Measurements from ENCODE around the gene HYCC1.
"Not testable (repeated sequence)": the region's sequence is repeated elsewhere in the genome, so short reads cannot be mapped to it uniquely, and the experiment has no call there.

HYCC1 gene

GRCh38 chr7:22979861-22980260 is 34.1 kb downstream of the HYCC1 start:
- Histone ChIP-seq H3K36me3 (ENCODE audit: control insufficient read depth, insufficient read depth, low read length) (no peaks in the 10 kb centered on the region), H3K4me3 (ENCODE audit: low read depth, low read length) (no peak overlapping the region), H3K9ac (no peak overlapping the region), H3K27ac (no peak overlapping the region), H3K4me1 (no peaks in the 10 kb centered on the region), H3K79me2 (no peaks in the 10 kb centered on the region), H3K9me3 (ENCODE audit: control insufficient read depth, low read length) (no peaks in the 10 kb centered on the region), H3K4me2 (ENCODE audit: low read length) (no peak overlapping the region), H2AFZ (no peak overlapping the region), H3K27me3 (ENCODE audit: control insufficient read depth, insufficient read depth, low read length) (no peaks in the 10 kb centered on the region)
- no peak for TF ChIP-seq CTCF (IDR thresholded peaks at IDR 0.05)

- Histone ChIP-seq H2AFZ (no peak overlapping the region), H3K9ac (no peak overlapping the region), H3K27me3 (ENCODE audit: control insufficient read depth, insufficient read depth, low read length) (no peaks in the 10 kb centered on the region), H3K4me3 (ENCODE audit: low read depth, low read length) (no peak overlapping the region), H3K4me2 (ENCODE audit: low read length) (no peak overlapping the region), H3K79me2 (no peaks in the 10 kb centered on the region), H3K36me3 (ENCODE audit: control insufficient read depth, insufficient read depth, low read length) (no peaks in the 10 kb centered on the region), H3K4me1 (no peaks in the 10 kb centered on the region), H3K27ac (no peak overlapping the region), H3K9me3 (ENCODE audit: control insufficient read depth, low read length) (no peaks in the 10 kb centered on the region)
- TF ChIP-seq CTCF (IDR thresholded peaks at IDR 0.05) = no peak
Observed at GRCh38 chr7:22979251-22979650, 34.7 kb downstream of the HYCC1 start.

GRCh38 chr7:22974636-22975035 is 39.3 kb downstream of the HYCC1 start:
- H3K36me3 ChIP-seq (ENCODE audit: control insufficient read depth, insufficient read depth, low read length); H3K79me2 ChIP-seq; H3K4me1 ChIP-seq; H3K9ac ChIP-seq; H3K4me3 ChIP-seq (ENCODE audit: low read depth, low read length); H3K27ac ChIP-seq; H3K27me3 ChIP-seq (ENCODE audit: control insufficient read depth, insufficient read depth, low read length); H3K4me2 ChIP-seq (ENCODE audit: low read length); H3K9me3 ChIP-seq (ENCODE audit: control insufficient read depth, low read length); H2AFZ ChIP-seq: not testable (repeated sequence)

- no peak overlapping the region for H3K4me3 ChIP-seq (ENCODE audit: low read depth, low read length)
- no peak overlapping the region for H2AFZ ChIP-seq
Observed at GRCh38 chr7:22972207-22972606, 41.7 kb downstream of the HYCC1 start.

GRCh38 chr7:22969010-22969431 is 44.9 kb downstream of the HYCC1 start:
- Histone ChIP-seq H3K4me3 (ENCODE audit: low read depth, low read length) (no peak overlapping the region), H3K27ac (no peak overlapping the region), H3K9me3 (ENCODE audit: control insufficient read depth, low read length) (no peaks in the 10 kb centered on the region), H3K36me3 (ENCODE audit: control insufficient read depth, insufficient read depth, low read length) (no peaks in the 10 kb centered on the region), H3K4me1 (no peaks in the 10 kb centered on the region), H2AFZ (no peak overlapping the region), H3K9ac (no peak overlapping the region), H3K4me2 (ENCODE audit: low read length) (no peak overlapping the region), H3K79me2 (no peaks in the 10 kb centered on the region), H3K27me3 (ENCODE audit: control insufficient read depth, insufficient read depth, low read length) (no peaks in the 10 kb centered on the region)
- TF ChIP-seq CTCF (IDR thresholded peaks at IDR 0.05) = no peak

More at GRCh38 chr7:22972207-22972606, 41.7 kb downstream of the HYCC1 start:
- Histone ChIP-seq H3K79me2 (no peaks in the 10 kb centered on the region), H3K4me1 (no peaks in the 10 kb centered on the region), H3K9me3 (ENCODE audit: control insufficient read depth, low read length) (no peaks in the 10 kb centered on the region), H3K27ac (no peak overlapping the region), H3K36me3 (ENCODE audit: control insufficient read depth, insufficient read depth, low read length) (no peaks in the 10 kb centered on the region), H3K4me2 (ENCODE audit: low read length) (no peak overlapping the region), H3K27me3 (ENCODE audit: control insufficient read depth, insufficient read depth, low read length) (no peaks in the 10 kb centered on the region), H3K9ac (no peak overlapping the region)
- TF ChIP-seq CTCF (IDR thresholded peaks at IDR 0.05) = no peak
